IMR-90 (cell line): Measurements from ENCODE around the gene RBMS3. TPM values are rescaled to one million over a fixed set of nuclear protein-coding genes. Genes with fewer than 3 reads are reported as not detected.
A peak's percentile ranks its signal among the peaks of the same experiment; 100 is the strongest.

Experiments used
- ATAC-seq: fragments of 200-7000 bp; cut with Tn5 transposase; 2 replicates; pipeline ENCODE4 v1.9.1; 2020; ENCODE audit warnings: low read depth, mild to moderate bottlenecking, moderate library complexity
- BruUV-seq: library from RNA; stranded (reverse); fragments of 400-500 nt; replicated peaks from 2 replicates; lab custom pipeline; 2021; lab: Mats Ljungman, UMichigan
- CTCF ChIA-PET: fragments of 300-600 bp; formaldehyde crosslinking; extraction: SDS; loops from one replicate; lab custom pipeline; 2021; ENCODE audit warnings: antibody characterized with exemption; lab: Yijun Ruan, JAX
- POLR2A ChIA-PET: fragments of 300-600 bp; sonication (Branson Sonifier 250); formaldehyde crosslinking; loops from one replicate; lab custom pipeline; 2022; ENCODE audit warnings: antibody characterized with exemption; ENCODE audit not compliant: unreplicated experiment; lab: Charles Lee
- DNase-seq: peaks from one replicate; pipeline ENCODE4 v3.0.0; 2013
- H2AFZ ChIP-seq: replicated peaks from 2 replicates; pipeline ENCODE3; 2013; ENCODE audit warnings: low read length, mild to moderate bottlenecking; ENCODE audit not compliant: poor library complexity
- H2AK5ac ChIP-seq: 2 replicates; pipeline ENCODE4 v1.6.1; 2013; ENCODE audit warnings: low read depth, low read length, inconsistent platforms
- H2AK9ac ChIP-seq: replicated peaks from 2 replicates; pipeline ENCODE3; 2013; ENCODE audit warnings: mild to moderate bottlenecking, low read depth, low read length, moderate library complexity; ENCODE audit not compliant: poor library complexity
- H2BK120ac ChIP-seq: 2 replicates; pipeline ENCODE4 v1.6.1; 2013; ENCODE audit warnings: low read depth, low read length, inconsistent platforms
- H2BK15ac ChIP-seq: 3 replicates; pipeline ENCODE4 v1.6.1; 2013; ENCODE audit warnings: low read depth, low read length, inconsistent platforms
- H2BK20ac ChIP-seq: 2 replicates; pipeline ENCODE4 v1.6.1; 2013; ENCODE audit warnings: low read depth, mild to moderate bottlenecking, inconsistent platforms, low read length, moderate library complexity
- H2BK5ac ChIP-seq: 2 replicates; pipeline ENCODE4 v1.6.1; 2013; ENCODE audit warnings: mild to moderate bottlenecking, low read depth, low read length, inconsistent platforms; ENCODE audit not compliant: poor library complexity, severe bottlenecking
- H3K14ac ChIP-seq: replicated peaks from 2 replicates; pipeline ENCODE4 v1.6.1; 2013; ENCODE audit warnings: low read depth, low read length, inconsistent platforms
- H3K18ac ChIP-seq: 2 replicates; pipeline ENCODE4 v1.6.1; 2013; ENCODE audit warnings: low read depth, low read length, control low read depth
- H3K23ac ChIP-seq: 2 replicates; pipeline ENCODE4 v1.6.1; 2013; ENCODE audit warnings: low read depth, low read length, inconsistent platforms
- H3K27ac ChIP-seq: 2 replicates; pipeline ENCODE4 v1.5.1; 2013; ENCODE audit warnings: mild to moderate bottlenecking, control low read depth, low read length; ENCODE audit not compliant: insufficient read depth
- H3K27me3 ChIP-seq: 2 replicates; pipeline ENCODE4 v1.6.1; 2013; ENCODE audit warnings: low read length; ENCODE audit not compliant: control insufficient read depth, insufficient read depth
- H3K36me3 ChIP-seq: 2 replicates; pipeline ENCODE4 v1.6.1; 2013; ENCODE audit warnings: low read length, mixed read lengths; ENCODE audit not compliant: control insufficient read depth, insufficient read depth
- H3K4ac ChIP-seq: 2 replicates; pipeline ENCODE4 v1.6.1; 2013; ENCODE audit warnings: low read depth, low read length, inconsistent platforms
- H3K4me1 ChIP-seq: 2 replicates; pipeline ENCODE4 v1.6.1; 2013; ENCODE audit warnings: low read length, mixed read lengths; ENCODE audit not compliant: control insufficient read depth, insufficient read depth
- H3K4me2 ChIP-seq: 2 replicates; pipeline ENCODE4 v1.6.1; 2013; ENCODE audit warnings: low read depth, mild to moderate bottlenecking, control low read depth, low read length, moderate library complexity
- H3K4me3 ChIP-seq: 2 replicates; pipeline ENCODE4 v1.5.1; 2013; ENCODE audit warnings: low read depth, mild to moderate bottlenecking, control low read depth, low read length, moderate library complexity; ENCODE audit not compliant: insufficient read depth
- H3K56ac ChIP-seq: 2 replicates; pipeline ENCODE4 v1.6.1; 2013; ENCODE audit warnings: low read length, inconsistent platforms; ENCODE audit not compliant: insufficient read depth; ENCODE audit errors: extremely low read depth
- H3K79me1 ChIP-seq, 2 experiments: 2 replicates each; pipeline ENCODE4 v1.6.1; 2013; ENCODE audit warnings: low read length in 2 of 2, inconsistent platforms in 1 of 2, low read depth in 1 of 2
- H3K9ac ChIP-seq: 2 replicates; pipeline ENCODE4 v1.6.1; 2013; ENCODE audit warnings: low read depth, low read length, control low read depth
- H3K9me1 ChIP-seq: 2 replicates; pipeline ENCODE4 v1.6.1; 2013; ENCODE audit warnings: low read length, inconsistent platforms; ENCODE audit not compliant: insufficient read depth
- H3K9me3 ChIP-seq: 2 replicates; pipeline ENCODE4 v1.6.1; 2013; ENCODE audit warnings: low read length; ENCODE audit not compliant: control insufficient read depth, insufficient read depth
- H4K20me1 ChIP-seq: 2 replicates; pipeline ENCODE4 v1.6.1; 2013; ENCODE audit warnings: low read length, inconsistent platforms; ENCODE audit not compliant: insufficient read depth
- H4K5ac ChIP-seq: 2 replicates; pipeline ENCODE4 v1.6.1; 2013; ENCODE audit warnings: mild to moderate bottlenecking, low read depth, low read length, control low read depth
- H4K8ac ChIP-seq, 2 experiments: 2 replicates each; pipeline ENCODE4 v1.6.1; 2013; ENCODE audit warnings: low read depth in 2 of 2, low read length in 2 of 2, control low read depth in 1 of 2, inconsistent platforms in 1 of 2
- H4K91ac ChIP-seq: 2 replicates; pipeline ENCODE4 v1.6.1; 2013; ENCODE audit warnings: low read depth, low read length, inconsistent platforms; ENCODE audit not compliant: insufficient read depth
- BHLHE40 ChIP-seq: fragments of 150-350 bp; IDR thresholded peaks from 2 replicates; pipeline ENCODE4 v1.6.1; 2016; ENCODE audit warnings: mild to moderate bottlenecking, low read depth, low read length
- CEBPB ChIP-seq: IDR thresholded peaks from 2 replicates; pipeline ENCODE4 v1.6.1; 2012; ENCODE audit warnings: low read depth, low read length, improper control_type of control experiment
- CHD1 ChIP-seq: IDR thresholded peaks from 2 replicates; pipeline ENCODE4 v1.6.1; 2012; ENCODE audit warnings: low read depth, low read length, improper control_type of control experiment
- CTCF ChIP-seq: conservative IDR thresholded peaks from 2 replicates; pipeline ENCODE4 v1.5.1; 2012; ENCODE audit warnings: mild to moderate bottlenecking, low read depth, low read length, improper control_type of control experiment
- FOS ChIP-seq: fragments of 150-350 bp; IDR thresholded peaks from 2 replicates; pipeline ENCODE4 v1.6.1; 2016; ENCODE audit warnings: low read depth, low read length
- MAFK ChIP-seq: IDR thresholded peaks from 2 replicates; pipeline ENCODE4 v1.6.1; 2012; ENCODE audit warnings: low read depth, low read length, improper control_type of control experiment
- MAZ ChIP-seq: IDR thresholded peaks from 2 replicates; pipeline ENCODE4 v1.6.1; 2012; ENCODE audit warnings: low read depth, mild to moderate bottlenecking, low read length, improper control_type of control experiment, moderate library complexity, borderline replicate concordance
- MXI1 ChIP-seq: IDR thresholded peaks from 2 replicates; pipeline ENCODE4 v1.6.1; 2012; ENCODE audit warnings: low read depth, mild to moderate bottlenecking, low read length, moderate library complexity, borderline replicate concordance
- NFE2L2 ChIP-seq: fragments of 150-350 bp; IDR thresholded peaks from 2 replicates; pipeline ENCODE4 v1.6.1; 2016; ENCODE audit warnings: low read depth, mild to moderate bottlenecking, low read length
- RAD21 ChIP-seq: IDR thresholded peaks from 2 replicates; pipeline ENCODE4 v1.6.1; 2012; ENCODE audit warnings: low read length, improper control_type of control experiment
- RFX5 ChIP-seq: IDR thresholded peaks from 2 replicates; pipeline ENCODE4 v1.8.0; 2012; ENCODE audit warnings: low read depth, mild to moderate bottlenecking, low read length, moderate library complexity
- USF2 ChIP-seq: fragments of 150-350 bp; IDR thresholded peaks from 2 replicates; pipeline ENCODE4 v1.6.1; 2017; ENCODE audit warnings: mild to moderate bottlenecking, antibody characterized with exemption, low read length, low read depth
- WGBS, 2 experiments: methylation state at CpG; one replicate each; pipeline versions ENCODE4 v1.1.5 to v1.1.7; 2013; ENCODE audit warnings: missing lambda C conversion rate in 2 of 2; ENCODE audit not compliant: insufficient read length in 1 of 2; ENCODE audit errors: extremely low coverage in 2 of 2; 5-methylcytosine and 5-hydroxymethylcytosine counted together
- dilution Hi-C: fragments of 300-500 bp; cut with HindIII; formaldehyde crosslinking; loops from one replicate; pipeline ENCODE4 v1.14.3; 2018; ENCODE audit warnings: low sequenced_read_pairs; ENCODE audit not compliant: unreplicated experiment
- in situ Hi-C: fragments of 300-500 bp; cut with MboI; formaldehyde crosslinking; loops from 3 replicates; pipeline ENCODE4 v1.14.3; 2019; ENCODE audit warnings: low sequenced_read_pairs, inconsistent platforms, mixed read lengths
- intact Hi-C: fragments of 100-400 bp; cut with micrococcal nuclease; formaldehyde crosslinking; loops from 2 replicates; pipeline ENCODE4 v1.10.0; 2022
- polyA plus RNA-seq, 3 experiments: library from polyadenylated mRNA; depleted of rRNA; stranded (reverse); fragments of >200 nt; gene quantifications; 2 replicates each; pipeline ENCODE4 v1.2.3, GENCODE V29; 2012; ENCODE audit warnings: low replicate concordance in 1 of 3
- total RNA-seq: library from RNA; depleted of rRNA; stranded (reverse); fragments of >200 nt; gene quantifications from 2 replicates; pipeline ENCODE4 v1.2.3, GENCODE V29; 2012

The RBMS3 gene
- total and polyA plus RNA-seq, 2 of the 4 experiments (the other 2 are of a cell fraction) = 15.2 to 127 TPM

DNA sequence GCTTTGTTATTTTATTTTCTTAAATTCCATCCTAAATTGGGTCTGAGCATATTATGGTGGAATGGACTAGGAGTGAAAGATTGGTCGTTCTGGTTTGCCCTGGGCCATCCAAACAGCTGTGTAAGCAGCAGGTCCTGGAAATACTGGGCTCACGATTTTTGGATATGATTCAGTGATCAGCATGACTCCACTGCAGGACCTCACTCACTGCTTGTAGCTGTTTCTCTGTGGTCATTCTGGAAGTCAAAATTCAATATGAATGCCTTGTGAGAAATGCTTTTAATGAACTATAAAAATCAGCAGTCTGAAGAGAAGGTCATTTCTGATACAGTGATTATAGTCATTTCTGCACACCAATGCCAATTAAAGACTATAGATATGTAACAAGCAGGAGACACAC, 185.0 kb downstream of the RBMS3 start:
- Histone ChIP-seq H3K27ac (peak overlapping the region; percentile 49; the same call in 1 of the 2 replicates), H2BK20ac (no peak overlapping the region), H2BK5ac (peak overlapping the region; percentile 7), H2AK9ac (no peak overlapping the region), H4K8ac (no peak overlapping the region), H3K56ac (no peak overlapping the region), H4K20me1 (no peaks in the 10 kb centered on the region), H3K79me1 (peaks cover 11 to 20% of the 10 kb centered on the region in 2 experiments), H3K9me3 (no peaks in the 10 kb centered on the region), H4K91ac (no peak overlapping the region), H3K27me3 (no peaks in the 10 kb centered on the region), H2AFZ (no peak overlapping the region), H2BK120ac (peak overlapping the region; percentile 35; the same call in 1 of the 2 replicates), H3K23ac (no peak overlapping the region), H3K18ac (peak overlapping the region; percentile 49; the same call in 1 of the 2 replicates), H3K14ac (0 out of 2 replicates have a peak overlapping the region, but pooled peaks have one; percentile 10), H3K4me1 (peaks cover 4% of the 10 kb centered on the region; the same call in 1 of the 2 replicates), H2AK5ac (no peak overlapping the region; the same call in 1 of the 2 replicates), H3K36me3 (no peaks in the 10 kb centered on the region; the same call in 1 of the 2 replicates), H3K4me3 (no peak overlapping the region), H3K4ac (0 out of 2 replicates have a peak overlapping the region, but pooled peaks have one; percentile 33), H4K5ac (no peak overlapping the region), H3K9me1 (0 out of 2 replicates have a peak, but pooled peaks cover 2% of the 10 kb centered on the region), H2BK15ac (no peak overlapping the region), H3K9ac (no peak overlapping the region), H3K4me2 (peak overlapping the region; percentile 55)
- WGBS, 2 experiments = 20% methylated on average over 1 of the region's 2 CpGs; no CpG with 5 or more reads in 1 of the 2 experiments
- DNase-seq (peak; percentile 82), ATAC-seq (peak; percentile 90)
- in situ Hi-C loops = no loop called here
- dilution Hi-C loops = no loop called here
- intact Hi-C loops = loop anchor here (10.0 kb wide), 1 partner anchor 181 kb away; the partner anchor contains the start of gene RBMS3
- CTCF ChIA-PET = interaction anchor here (0.5 to 1.2 kb wide), 2 partner anchors 13 to 222 kb away, joined by 3 read pairs; no protein-coding TSS in a partner anchor
- no peak for TF ChIP-seq USF2
- no peak for TF ChIP-seq MAZ
- TF ChIP-seq NFE2L2 = no peak
- TF ChIP-seq FOS = no peak
- TF ChIP-seq RFX5 = no peak
- no peak for TF ChIP-seq CEBPB
- no peak for TF ChIP-seq MXI1
- TF ChIP-seq CTCF = no peak
- no peak for TF ChIP-seq CHD1
- TF ChIP-seq MAFK = no peak
- no peak for TF ChIP-seq RAD21
- no peak for TF ChIP-seq BHLHE40
- POLR2A ChIA-PET = no interaction called here
- BruUV-seq = no TSS peak
